ENCODE data around the gene ATP6V1B1. TPM values are rescaled to one million over a fixed set of nuclear protein-coding genes. Genes with fewer than 3 reads are reported as not detected.

Gene ATP6V1B1
- total RNA-seq, 4 donors from 2014 or later: 22.7 to 66.9 (median 39.5) TPM

- WGBS: 32% methylated on average over 16 of the region's 16 CpGs
- no peak overlapping the region for H3K27ac ChIP-seq
- TF ChIP-seq CTCF (IDR thresholded peaks at IDR 0.05): peak; percentile 86 to 88
- TF ChIP-seq EP300 (IDR thresholded peaks at IDR 0.05): no peak
- no peak for TF ChIP-seq POLR2AphosphoS5 (IDR thresholded peaks at IDR 0.05)
- TF ChIP-seq POLR2A (IDR thresholded peaks at IDR 0.05): no peak
- DNase-seq (ENCODE audit: low spot score in 2 of 2): peak in 1 of 2 donors; percentile 87
- H3K4me3 ChIP-seq: no peak overlapping the region
- no peaks in the 10 kb centered on the region for H3K9me3 ChIP-seq
- H3K27me3 ChIP-seq: peaks cover 19% of the 10 kb centered on the region
- no peaks in the 10 kb centered on the region for H3K36me3 ChIP-seq
- no peaks in the 10 kb centered on the region for H3K4me1 ChIP-seq
Measured at GRCh38 chr2:70919672-70920366, 15.9 kb upstream of the ATP6V1B1 start.

GRCh38 chr2:70920367-70920715, 15.4 kb upstream of the ATP6V1B1 start:
- Histone ChIP-seq H3K27ac (no peak overlapping the region), H3K4me3 (no peak overlapping the region), H3K9me3 (no peaks in the 10 kb centered on the region), H3K27me3 (peaks cover 17% of the 10 kb centered on the region), H3K36me3 (no peaks in the 10 kb centered on the region), H3K4me1 (no peaks in the 10 kb centered on the region)
- TF ChIP-seq POLR2A (IDR thresholded peaks at IDR 0.05): no peak
- TF ChIP-seq CTCF (IDR thresholded peaks at IDR 0.05): no peak
- no peak for TF ChIP-seq EP300 (IDR thresholded peaks at IDR 0.05)
- no peak for TF ChIP-seq POLR2AphosphoS5 (IDR thresholded peaks at IDR 0.05)
- DNase-seq (ENCODE audit: low spot score in 2 of 2): peak in 1 of 2 donors; percentile 57
- WGBS: 85% methylated on average over 3 of the region's 3 CpGs

GRCh38 chr2:70921031-70921430, 14.7 kb upstream of the ATP6V1B1 start:
- H3K4me3 ChIP-seq: no peak overlapping the region
- TF ChIP-seq POLR2AphosphoS5 (IDR thresholded peaks at IDR 0.05): no peak
- TF ChIP-seq EP300 (IDR thresholded peaks at IDR 0.05): no peak
- no peak for TF ChIP-seq CTCF (IDR thresholded peaks at IDR 0.05)
- no peak for TF ChIP-seq POLR2A (IDR thresholded peaks at IDR 0.05)
- H3K36me3 ChIP-seq: no peaks in the 10 kb centered on the region
- no peaks in the 10 kb centered on the region for H3K4me1 ChIP-seq
- H3K27ac ChIP-seq: no peak overlapping the region
- peak in 1 of 2 donors; percentile 38 for DNase-seq (ENCODE audit: low spot score in 2 of 2)
- H3K27me3 ChIP-seq: peaks cover 13% of the 10 kb centered on the region
- 83% methylated on average over 12 of the region's 12 CpGs for WGBS
- no peaks in the 10 kb centered on the region for H3K9me3 ChIP-seq

- Histone ChIP-seq H3K36me3 (no peaks in the 10 kb centered on the region), H3K9me3 (no peaks in the 10 kb centered on the region), H3K4me1 (no peaks in the 10 kb centered on the region), H3K27me3 (peaks cover 7% of the 10 kb centered on the region), H3K27ac (no peak overlapping the region), H3K4me3 (no peak overlapping the region)
- no peak for DNase-seq (ENCODE audit: low spot score in 2 of 2)
- TF ChIP-seq CTCF (IDR thresholded peaks at IDR 0.05) (no peak), POLR2A (IDR thresholded peaks at IDR 0.05) (no peak), EP300 (IDR thresholded peaks at IDR 0.05) (no peak)
- WGBS: 47% methylated on average over 2 of the region's 2 CpGs
Measured at GRCh38 chr2:70921839-70922234, 13.9 kb upstream of the ATP6V1B1 start.

- peaks cover 6% of the 10 kb centered on the region for H3K27me3 ChIP-seq
- no peak overlapping the region for H3K27ac ChIP-seq
- 84% methylated on average over 15 of the region's 18 CpGs for WGBS
- no peak overlapping the region for H3K4me3 ChIP-seq
- H3K9me3 ChIP-seq: no peaks in the 10 kb centered on the region
- DNase-seq (ENCODE audit: low spot score in 2 of 2): peak in 1 of 2 donors; percentile 52
- TF ChIP-seq POLR2A (IDR thresholded peaks at IDR 0.05): no peak
- H3K4me1 ChIP-seq: no peaks in the 10 kb centered on the region
- no peaks in the 10 kb centered on the region for H3K36me3 ChIP-seq
Measured at GRCh38 chr2:70922235-70923234, 13.2 kb upstream of the ATP6V1B1 start.

Measured in suprapubic skin (tissue), 4 donors.